GM12891 (cell line): Measurements from ENCODE around the gene SNAPIN. TPM values are rescaled to one million over a fixed set of nuclear protein-coding genes. Genes with fewer than 3 reads are reported as not detected.
A peak's percentile ranks its signal among the peaks of the same experiment; 100 is the strongest.

Experiments used
- DNase-seq: peaks from one replicate; pipeline ENCODE4 v3.0.0; 2011; ENCODE audit warnings: low spot score; ENCODE audit not compliant: insufficient read length
- FAIRE-seq: peaks from 2 replicates; lab custom pipeline; 2011; peaks lifted over from hg19 to GRCh38; lab: Jason Lieb, UNC
- PAX5 ChIP-seq: IDR thresholded peaks from 2 replicates; pipeline ENCODE4 v1.6.1; 2011; ENCODE audit warnings: low read length, moderate library complexity, mild to moderate bottlenecking; ENCODE audit not compliant: insufficient read depth, severe bottlenecking
- POLR2A ChIP-seq: IDR thresholded peaks from 2 replicates; pipeline ENCODE4 v1.6.1; 2011; ENCODE audit warnings: low read depth, low read length, control low read depth
- POLR2AphosphoS5 ChIP-seq: IDR thresholded peaks from 2 replicates; pipeline ENCODE4 v1.6.1; 2011; ENCODE audit warnings: low read depth, low read length, control low read depth
- POU2F2 ChIP-seq: IDR thresholded peaks from 2 replicates; pipeline ENCODE4 v1.6.1; 2011; ENCODE audit warnings: low read depth, mild to moderate bottlenecking, control low read depth, low read length, moderate library complexity
- SPI1 ChIP-seq: IDR thresholded peaks from 2 replicates; pipeline ENCODE4 v1.6.1; 2011; ENCODE audit warnings: low read depth, low read length, control low read depth
- TAF1 ChIP-seq: IDR thresholded peaks from 2 replicates; pipeline ENCODE4 v1.6.1; 2011; ENCODE audit warnings: low read depth, low read length, control low read depth
- polyA plus RNA-seq: library from polyadenylated mRNA; unstranded; fragments of >200 nt; gene quantifications from one replicate; pipeline ENCODE4 v1.2.1, GENCODE V29; 2012; ENCODE audit warnings: low read depth, missing spikeins, inconsistent platforms; ENCODE audit not compliant: missing spikeins

SNAPIN gene
- polyA plus RNA-seq = 40.6 TPM

- DNase-seq (peak; percentile 87), FAIRE-seq (peak; percentile 87)
- TF ChIP-seq TAF1 (peak; percentile 78; the same call in 1 of the 2 replicates), POLR2A (peak; percentile 80), PAX5 (no peak), SPI1 (no peak), POU2F2 (0 out of 2 replicates have a peak, but pooled peaks have one; percentile 21), POLR2AphosphoS5 (peak; percentile 74)
Observed at GRCh38 chr1:153658400-153659174, at the start of gene SNAPIN. Gene SNAPIN (plus strand): TSS chr1:153658703. CDS start chr1:153658744, 41 bp downstream.

- TF ChIP-seq SPI1 = no peak
- TF ChIP-seq PAX5 = no peak
- TF ChIP-seq POLR2AphosphoS5 = no peak
- no peak for FAIRE-seq
- DNase-seq = no peak
Observed at GRCh38 chr1:153608742-153609584, 49.5 kb upstream of the SNAPIN start.

GRCh38 chr1:153609585-153609907, 49.0 kb upstream of the SNAPIN start:
- no peak for DNase-seq
- FAIRE-seq = no peak

GRCh38 chr1:153610334-153610733, 48.2 kb upstream of the SNAPIN start:
- no peak for TF ChIP-seq POLR2A
- TF ChIP-seq POU2F2 = no peak
- no peak for TF ChIP-seq TAF1
- no peak for TF ChIP-seq SPI1
- TF ChIP-seq POLR2AphosphoS5 = no peak
- no peak for TF ChIP-seq PAX5
- FAIRE-seq (no peak), DNase-seq (no peak)

More at GRCh38 chr1:153609585-153609907, 49.0 kb upstream of the SNAPIN start:
- no peak for TF ChIP-seq POU2F2
- no peak for TF ChIP-seq TAF1
- no peak for TF ChIP-seq POLR2A
- TF ChIP-seq SPI1 = no peak
- no peak for TF ChIP-seq PAX5
- TF ChIP-seq POLR2AphosphoS5 = no peak

- TF ChIP-seq POLR2A = no peak
- no peak for TF ChIP-seq POU2F2
- TF ChIP-seq PAX5 = no peak
- TF ChIP-seq TAF1 = no peak
- no peak for TF ChIP-seq POLR2AphosphoS5
- no peak for TF ChIP-seq SPI1
- no peak for DNase-seq
- no peak for FAIRE-seq
Observed at GRCh38 chr1:153610811-153611301, 47.6 kb upstream of the SNAPIN start.

- DNase-seq (no peak), FAIRE-seq (no peak)
- no peak for TF ChIP-seq PAX5
- TF ChIP-seq POU2F2 = no peak
Observed at GRCh38 chr1:153611356-153611755, 47.1 kb upstream of the SNAPIN start.

- TF ChIP-seq POLR2A = no peak
Observed at GRCh38 chr1:153612111-153612754, 46.3 kb upstream of the SNAPIN start.

GRCh38 chr1:153612755-153613331, 45.7 kb upstream of the SNAPIN start, which contains the start of gene S100A16:
Gene S100A16 (minus strand): TSS chr1:153613137. CDS start chr1:153608151, 4,986 bp downstream.
- FAIRE-seq = no peak
- TF ChIP-seq POLR2A (no peak), POLR2AphosphoS5 (no peak), PAX5 (no peak), TAF1 (no peak), POU2F2 (no peak), SPI1 (no peak)

More at GRCh38 chr1:153612111-153612754, 46.3 kb upstream of the SNAPIN start:
- FAIRE-seq = no peak
- no peak for DNase-seq

GRCh38 chr1:153613406-153613805, 45.1 kb upstream of the SNAPIN start:
- FAIRE-seq = no peak
- TF ChIP-seq POU2F2 (no peak), TAF1 (no peak), PAX5 (no peak), SPI1 (no peak), POLR2A (no peak), POLR2AphosphoS5 (no peak)
- DNase-seq = no peak

More at GRCh38 chr1:153612755-153613331, 45.7 kb upstream of the SNAPIN start, which contains the start of gene S100A16:
- no peak for DNase-seq
